Jurkat, Clone E6-1 (cell line): ENCODE data around the gene AP1G2.

Experiments used
- DNase-seq: peaks from one replicate; pipeline ENCODE4 v3.0.0-alpha.2; 2011; ENCODE audit warnings: low read depth, low spot score
- H3K4me3 ChIP-seq: 2 replicates; pipeline ENCODE4 v1.5.1; 2011; ENCODE audit warnings: mild to moderate bottlenecking, low read length, control low read depth, moderate library complexity

AP1G2 gene

GRCh38 chr14:23528555-23528954 lies 39.0 kb downstream of the AP1G2 start:
- DNase-seq, result no peak
- H3K4me3 ChIP-seq, result no peak overlapping the region

- no peak for DNase-seq
- H3K4me3 ChIP-seq, result no peak overlapping the region
Measured at GRCh38 chr14:23525611-23526010, 42.0 kb downstream of the AP1G2 start.

- no peak for DNase-seq
- no peak overlapping the region for H3K4me3 ChIP-seq
Measured at GRCh38 chr14:23524954-23525353, 42.6 kb downstream of the AP1G2 start.

GRCh38 chr14:23523229-23524016 lies 44.2 kb downstream of the AP1G2 start:
- H3K4me3 ChIP-seq, result no peak overlapping the region
- no peak for DNase-seq

- no peak overlapping the region for H3K4me3 ChIP-seq
- DNase-seq, result no peak
Measured at GRCh38 chr14:23522643-23523198, 44.9 kb downstream of the AP1G2 start.

- no peak overlapping the region for H3K4me3 ChIP-seq
- DNase-seq, result no peak
Measured at GRCh38 chr14:23521785-23522640, 45.6 kb downstream of the AP1G2 start.

GRCh38 chr14:23520899-23521533 lies 46.6 kb downstream of the AP1G2 start:
- no peak for DNase-seq
- H3K4me3 ChIP-seq, result no peak overlapping the region

GRCh38 chr14:23518709-23519108 lies 48.9 kb downstream of the AP1G2 start:
- H3K4me3 ChIP-seq, result no peak overlapping the region
- DNase-seq, result no peak

- no peak for DNase-seq
- no peak overlapping the region for H3K4me3 ChIP-seq
Measured at GRCh38 chr14:23517650-23518326, 49.8 kb downstream of the AP1G2 start.

- DNase-seq, result no peak
- H3K4me3 ChIP-seq, result no peak overlapping the region
Measured at GRCh38 chr14:23514644-23514957, 53.0 kb downstream of the AP1G2 start.

- no peak for DNase-seq
- H3K4me3 ChIP-seq, result no peak overlapping the region
Measured at GRCh38 chr14:23513818-23514643, 53.6 kb downstream of the AP1G2 start.

GRCh38 chr14:23513005-23513817 lies 54.4 kb downstream of the AP1G2 start:
- no peak for DNase-seq
- H3K4me3 ChIP-seq, result no peak overlapping the region

GRCh38 chr14:23512156-23512555 lies 55.4 kb downstream of the AP1G2 start:
- H3K4me3 ChIP-seq, result no peak overlapping the region
- no peak for DNase-seq
